Hepatocyte (in vitro differentiated cells): ENCODE results near the gene NSUN6. TPM values are rescaled to one million over a fixed set of nuclear protein-coding genes. Genes with fewer than 3 reads are reported as not detected.
"Not testable (repeated sequence)": the region's sequence is repeated elsewhere in the genome, so short reads cannot be mapped to it uniquely, and the experiment has no call there.

Experiments
- DNase-seq: peaks from one replicate; pipeline ENCODE4 v3.0.0-alpha.2; 2016; ENCODE audit warnings: low spot score
- H2AFZ ChIP-seq: fragments of 200-600 bp; sonication (generic); 2 replicates; pipeline ENCODE4 v1.6.0; 2016; ENCODE audit warnings: antibody characterized with exemption, mild to moderate bottlenecking
- H3K27ac ChIP-seq: fragments of 200-600 bp; sonication (generic); 2 replicates; pipeline ENCODE4 v1.5.1; 2016; ENCODE audit warnings: mild to moderate bottlenecking
- H3K27me3 ChIP-seq: fragments of 200-600 bp; sonication (generic); 2 replicates; pipeline ENCODE4 v1.6.1; 2016
- H3K36me3 ChIP-seq: fragments of 200-600 bp; sonication (generic); replicated peaks from 2 replicates; pipeline ENCODE4 v1.5.1; 2016; ENCODE audit warnings: low read depth; ENCODE audit not compliant: insufficient read depth
- H3K4me1 ChIP-seq: fragments of 200-600 bp; sonication (generic); 2 replicates; pipeline ENCODE4 v1.5.1; 2016; ENCODE audit warnings: mild to moderate bottlenecking, moderate library complexity; ENCODE audit not compliant: insufficient read depth
- H3K4me2 ChIP-seq: fragments of 200-600 bp; sonication (generic); 2 replicates; pipeline ENCODE4 v1.6.0; 2016
- H3K4me3 ChIP-seq: fragments of 200-600 bp; sonication (generic); 2 replicates; pipeline ENCODE4 v1.5.1; 2016; ENCODE audit warnings: mild to moderate bottlenecking
- H3K79me2 ChIP-seq: fragments of 200-600 bp; sonication (generic); 2 replicates; pipeline ENCODE4 v1.6.0; 2017; ENCODE audit warnings: mild to moderate bottlenecking
- H3K9me2 ChIP-seq: fragments of 200-600 bp; sonication (generic); replicated peaks from 2 replicates; pipeline ENCODE4 v1.6.0; 2017; ENCODE audit warnings: mild to moderate bottlenecking; ENCODE audit not compliant: insufficient read depth
- H3K9me3 ChIP-seq: fragments of 200-600 bp; sonication (generic); 2 replicates; pipeline ENCODE4 v1.5.1; 2016; ENCODE audit warnings: low read depth, mild to moderate bottlenecking
- H4K20me1 ChIP-seq: fragments of 200-600 bp; sonication (generic); 2 replicates; pipeline ENCODE4 v1.6.0; 2016; ENCODE audit warnings: mild to moderate bottlenecking; ENCODE audit not compliant: insufficient read depth, poor library complexity, severe bottlenecking
- CTCF ChIP-seq: fragments of 200-600 bp; sonication (generic); IDR thresholded peaks from 2 replicates; pipeline ENCODE4 v1.5.1; 2016; ENCODE audit warnings: antibody characterized with exemption, mild to moderate bottlenecking; ENCODE audit not compliant: poor library complexity
- EZH2 ChIP-seq: fragments of 200-600 bp; sonication (generic); IDR thresholded peaks from 2 replicates; pipeline ENCODE4 v1.6.1; 2016; ENCODE audit warnings: antibody characterized with exemption, mild to moderate bottlenecking, borderline replicate concordance
- EZH2phosphoT487 ChIP-seq: fragments of 200-600 bp; sonication (generic); IDR thresholded peaks from one replicate; pipeline ENCODE4 v1.6.1; 2018; ENCODE audit warnings: antibody characterized with exemption, mild to moderate bottlenecking, low read depth, moderate library complexity; ENCODE audit not compliant: unreplicated experiment, severe bottlenecking
- WGBS: methylation state at CpG from one replicate; pipeline ENCODE4 v1.1.6; 2016; ENCODE audit warnings: low lambda C conversion rate; ENCODE audit errors: missing lambda C conversion rate; 5-methylcytosine and 5-hydroxymethylcytosine counted together
- polyA plus RNA-seq: library from polyadenylated mRNA; unstranded; fragments of >200 nt; fragmentation: Nextera tagmentation; extraction: Ambion mirVana; gene quantifications from 2 replicates; pipeline ENCODE4 v1.2.1, GENCODE V29; 2016
- total RNA-seq: library from RNA; depleted of rRNA; stranded (reverse); fragments of >200 nt; gene quantifications from 2 replicates; pipeline ENCODE4 v1.2.3, GENCODE V29; 2014

The NSUN6 gene
- total and polyA plus RNA-seq, 2 experiments from 2014 or later, result 12.2 to 14.6 TPM

GRCh38 chr10:18649364-18649959 lies 1.9 kb downstream of the NSUN6 start:
- Histone ChIP-seq H2AFZ (no peak overlapping the region), H3K4me2 (peak overlapping the region; percentile 76), H3K9me3 (no peaks in the 10 kb centered on the region), H3K36me3 (no peaks in the 10 kb centered on the region), H3K27ac (no peak overlapping the region), H4K20me1 (no peaks in the 10 kb centered on the region), H3K79me2 (peaks cover 34% of the 10 kb centered on the region), H3K4me1 (peaks cover 14% of the 10 kb centered on the region), H3K4me3 (peak overlapping the region; percentile 5), H3K9me2 (no peaks in the 10 kb centered on the region), H3K27me3 (no peaks in the 10 kb centered on the region)
- no peak for DNase-seq
- TF ChIP-seq EZH2phosphoT487 (no peak), EZH2 (no peak)
- WGBS, result 76% methylated on average over 7 of the region's 7 CpGs

- H3K4me2 ChIP-seq, result no peak overlapping the region
- WGBS, result 96% methylated on average over 3 of the region's 3 CpGs
- no peak for DNase-seq
- H3K79me2 ChIP-seq, result peaks cover 34% of the 10 kb centered on the region
- H4K20me1 ChIP-seq, result no peaks in the 10 kb centered on the region
- H3K9me3 ChIP-seq, result no peaks in the 10 kb centered on the region
- peaks cover 14% of the 10 kb centered on the region for H3K4me1 ChIP-seq
- no peaks in the 10 kb centered on the region for H3K27me3 ChIP-seq
- no peaks in the 10 kb centered on the region for H3K9me2 ChIP-seq
- TF ChIP-seq CTCF, result no peak
- TF ChIP-seq EZH2, result no peak
- no peaks in the 10 kb centered on the region for H3K36me3 ChIP-seq
- no peak overlapping the region for H3K4me3 ChIP-seq
- no peak overlapping the region for H2AFZ ChIP-seq
- H3K27ac ChIP-seq, result no peak overlapping the region
Observed at GRCh38 chr10:18647945-18648344, 3.4 kb downstream of the NSUN6 start.

- Histone ChIP-seq H3K4me1 (peaks cover 14% of the 10 kb centered on the region), H4K20me1 (no peaks in the 10 kb centered on the region), H3K36me3 (no peaks in the 10 kb centered on the region), H3K9me3 (no peaks in the 10 kb centered on the region), H2AFZ (no peak overlapping the region), H3K79me2 (peaks cover 34% of the 10 kb centered on the region), H3K9me2 (no peaks in the 10 kb centered on the region), H3K4me2 (no peak overlapping the region), H3K4me3 (no peak overlapping the region), H3K27ac (no peak overlapping the region), H3K27me3 (no peaks in the 10 kb centered on the region)
- WGBS, result 96% methylated on average over 2 of the region's 2 CpGs
- DNase-seq, result no peak
- TF ChIP-seq EZH2phosphoT487 (no peak), EZH2 (no peak), CTCF (no peak)
Observed at GRCh38 chr10:18647151-18647550, 4.2 kb downstream of the NSUN6 start.

GRCh38 chr10:18639719-18640118 lies 11.7 kb downstream of the NSUN6 start:
- H4K20me1 ChIP-seq, H3K4me1 ChIP-seq, DNase-seq, H3K27me3 ChIP-seq, H3K36me3 ChIP-seq, H3K79me2 ChIP-seq, H3K9me3 ChIP-seq, H3K9me2 ChIP-seq, H3K4me3 ChIP-seq, H2AFZ ChIP-seq: not testable (repeated sequence)
- Histone ChIP-seq H3K27ac (peak overlapping the region; percentile 58), H3K4me2 (peak overlapping the region; percentile 32)
- WGBS, result 82% methylated on average over 2 of the region's 2 CpGs

- Histone ChIP-seq H3K4me2 (peak overlapping the region; percentile 50), H3K27ac (peak overlapping the region; percentile 76)
- not testable (repeated sequence) for H3K27me3 ChIP-seq, H3K4me3 ChIP-seq, H3K79me2 ChIP-seq, DNase-seq, H4K20me1 ChIP-seq, H2AFZ ChIP-seq, H3K9me2 ChIP-seq, H3K9me3 ChIP-seq, H3K36me3 ChIP-seq, H3K4me1 ChIP-seq
- WGBS, result 58% methylated on average over 1 of the region's 1 CpG
Observed at GRCh38 chr10:18637400-18637799, 14.0 kb downstream of the NSUN6 start.
